ENCODE measurements around the gene LRIT1.

The LRIT1 gene

GRCh38 chr10:84257343-84258020, 16.1 kb upstream of the LRIT1 start:
- Histone ChIP-seq H3K79me2 (ENCODE audit: insufficient read depth, low read length) (no peaks in the 10 kb centered on the region), H3F3A (ENCODE audit: low read depth) (no peaks in the 10 kb centered on the region), H3K27me3 (ENCODE audit: insufficient read depth, low read length, poor library complexity, severe bottlenecking) (no peaks in the 10 kb centered on the region), H3K9me2 (replicated peaks; ENCODE audit: low read depth, low read length) (no peaks in the 10 kb centered on the region), H3K9ac (ENCODE audit: low read depth, low read length, poor library complexity, severe bottlenecking) (no peak overlapping the region), H3K36me3 (ENCODE audit: insufficient read depth, low read length) (no peaks in the 10 kb centered on the region), H2AFZ (ENCODE audit: low read length) (no peak overlapping the region), H4K20me1 (ENCODE audit: insufficient read depth, low read length, poor library complexity, severe bottlenecking) (no peaks in the 10 kb centered on the region), H3K4me1 (ENCODE audit: insufficient read depth, low read length, poor library complexity, severe bottlenecking) (no peaks in the 10 kb centered on the region), H3K4me3 (ENCODE audit: low read length, poor library complexity, severe bottlenecking) (no peak overlapping the region), H3K4me2 (ENCODE audit: low read depth, low read length, poor library complexity, severe bottlenecking) (no peak overlapping the region), H3K9me3 (ENCODE audit: insufficient read depth, low read depth, low read length) (no peaks in the 10 kb centered on the region)
- TF ChIP-seq CTCF (conservative IDR thresholded peaks at IDR 0.05; ENCODE audit: low read length) (no peak), EZH2phosphoT487 (IDR thresholded peaks at IDR 0.05; ENCODE audit: borderline replicate concordance) (no peak)

GRCh38 chr10:84256510-84257342, 15.4 kb upstream of the LRIT1 start:
- H3K4me3 ChIP-seq (ENCODE audit: low read length, poor library complexity, severe bottlenecking), result no peak overlapping the region
- H3F3A ChIP-seq (ENCODE audit: low read depth), result no peaks in the 10 kb centered on the region
- H3K4me1 ChIP-seq (ENCODE audit: insufficient read depth, low read length, poor library complexity, severe bottlenecking), result no peaks in the 10 kb centered on the region
- no peak; the same call in 1 of the 2 replicates for TF ChIP-seq CTCF (conservative IDR thresholded peaks at IDR 0.05; ENCODE audit: low read length)
- no peak for TF ChIP-seq EZH2phosphoT487 (IDR thresholded peaks at IDR 0.05; ENCODE audit: borderline replicate concordance)
- no peaks in the 10 kb centered on the region for H4K20me1 ChIP-seq (ENCODE audit: insufficient read depth, low read length, poor library complexity, severe bottlenecking)
- no peaks in the 10 kb centered on the region for H3K36me3 ChIP-seq (ENCODE audit: insufficient read depth, low read length)
- no peaks in the 10 kb centered on the region for H3K27me3 ChIP-seq (ENCODE audit: insufficient read depth, low read length, poor library complexity, severe bottlenecking)
- no peaks in the 10 kb centered on the region for H3K79me2 ChIP-seq (ENCODE audit: insufficient read depth, low read length)
- no peak overlapping the region for H2AFZ ChIP-seq (ENCODE audit: low read length)
- H3K4me2 ChIP-seq (ENCODE audit: low read depth, low read length, poor library complexity, severe bottlenecking), result no peak overlapping the region
- no peak overlapping the region for H3K9ac ChIP-seq (ENCODE audit: low read depth, low read length, poor library complexity, severe bottlenecking)
- H3K9me3 ChIP-seq (ENCODE audit: insufficient read depth, low read depth, low read length), result no peaks in the 10 kb centered on the region
- H3K9me2 ChIP-seq (replicated peaks; ENCODE audit: low read depth, low read length), result no peaks in the 10 kb centered on the region

GRCh38 chr10:84254552-84255478, 13.5 kb upstream of the LRIT1 start:
- Histone ChIP-seq H3K9me3 (ENCODE audit: insufficient read depth, low read depth, low read length) (no peaks in the 10 kb centered on the region), H3F3A (ENCODE audit: low read depth) (no peaks in the 10 kb centered on the region), H3K4me1 (ENCODE audit: insufficient read depth, low read length, poor library complexity, severe bottlenecking) (no peaks in the 10 kb centered on the region), H3K9me2 (replicated peaks; ENCODE audit: low read depth, low read length) (no peaks in the 10 kb centered on the region), H2AFZ (ENCODE audit: low read length) (no peak overlapping the region), H3K27me3 (ENCODE audit: insufficient read depth, low read length, poor library complexity, severe bottlenecking) (no peaks in the 10 kb centered on the region), H4K20me1 (ENCODE audit: insufficient read depth, low read length, poor library complexity, severe bottlenecking) (no peaks in the 10 kb centered on the region), H3K4me2 (ENCODE audit: low read depth, low read length, poor library complexity, severe bottlenecking) (no peak overlapping the region), H3K4me3 (ENCODE audit: low read length, poor library complexity, severe bottlenecking) (no peak overlapping the region), H3K9ac (ENCODE audit: low read depth, low read length, poor library complexity, severe bottlenecking) (no peak overlapping the region), H3K79me2 (ENCODE audit: insufficient read depth, low read length) (no peaks in the 10 kb centered on the region), H3K36me3 (ENCODE audit: insufficient read depth, low read length) (no peaks in the 10 kb centered on the region)
- TF ChIP-seq CTCF (conservative IDR thresholded peaks at IDR 0.05; ENCODE audit: low read length) (no peak), EZH2phosphoT487 (IDR thresholded peaks at IDR 0.05; ENCODE audit: borderline replicate concordance) (no peak)

All from Loucy (cell line).